ENCODE data around the gene ATXN7. TPM values are rescaled to one million over a fixed set of nuclear protein-coding genes. Genes with fewer than 3 reads are reported as not detected.

Gene ATXN7
- total and polyA plus RNA-seq, 2 donors (not counting 1 experiment from before 2014, with no cell fraction given), result 6.3 to 11.1 TPM

DNA sequence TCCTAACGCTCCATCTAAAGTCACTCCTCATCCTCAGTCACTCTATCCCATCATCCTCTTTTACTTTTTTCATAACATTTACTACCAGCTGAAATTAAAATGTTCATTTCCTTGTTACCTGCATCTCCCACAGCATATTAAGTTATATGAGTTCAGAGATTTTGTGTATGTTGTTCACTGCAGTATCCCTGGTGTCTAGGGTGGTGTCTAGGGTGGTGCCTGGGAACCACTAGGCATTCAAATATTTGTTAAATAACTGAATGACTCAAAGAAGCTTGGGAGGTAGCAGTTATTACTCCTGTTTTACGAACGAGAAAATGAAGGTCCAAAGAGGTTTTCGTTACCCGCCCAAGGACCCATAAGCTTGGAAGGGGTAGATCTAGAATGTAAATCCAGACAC lies 46.4 kb upstream of the ATXN7 start:
- no peak overlapping the region for H2AFZ ChIP-seq (ENCODE audit: low read length)
- no peaks in the 10 kb centered on the region for H3K9me3 ChIP-seq (ENCODE audit: control insufficient read depth, insufficient read depth, low read depth, low read length)
- DNase-seq (ENCODE audit: low read depth in 2 of 2), result no peak
- no peaks in the 10 kb centered on the region for H3K36me3 ChIP-seq (ENCODE audit: control insufficient read depth, insufficient read depth, low read length)
- peaks cover 4% of the 10 kb centered on the region for H3K4me1 ChIP-seq (ENCODE audit: control insufficient read depth, extremely low read depth, insufficient read depth, low read length)
- H3K79me2 ChIP-seq (ENCODE audit: control insufficient read depth, insufficient read depth, low read length), result no peaks in the 10 kb centered on the region
- H3K4me2 ChIP-seq (ENCODE audit: extremely low read depth, insufficient read depth, low read length), result no peak overlapping the region
- no peak overlapping the region for H3K4me3 ChIP-seq (replicated peaks in 1 of 4; ENCODE audit: control extremely low read depth in 1 of 4, insufficient read depth in 1 of 4, low read depth in 3 of 4, low read length in 4 of 4)
- no peak overlapping the region for H3K9ac ChIP-seq (ENCODE audit: insufficient read depth, low read length)
- TF ChIP-seq, protein P1, sequence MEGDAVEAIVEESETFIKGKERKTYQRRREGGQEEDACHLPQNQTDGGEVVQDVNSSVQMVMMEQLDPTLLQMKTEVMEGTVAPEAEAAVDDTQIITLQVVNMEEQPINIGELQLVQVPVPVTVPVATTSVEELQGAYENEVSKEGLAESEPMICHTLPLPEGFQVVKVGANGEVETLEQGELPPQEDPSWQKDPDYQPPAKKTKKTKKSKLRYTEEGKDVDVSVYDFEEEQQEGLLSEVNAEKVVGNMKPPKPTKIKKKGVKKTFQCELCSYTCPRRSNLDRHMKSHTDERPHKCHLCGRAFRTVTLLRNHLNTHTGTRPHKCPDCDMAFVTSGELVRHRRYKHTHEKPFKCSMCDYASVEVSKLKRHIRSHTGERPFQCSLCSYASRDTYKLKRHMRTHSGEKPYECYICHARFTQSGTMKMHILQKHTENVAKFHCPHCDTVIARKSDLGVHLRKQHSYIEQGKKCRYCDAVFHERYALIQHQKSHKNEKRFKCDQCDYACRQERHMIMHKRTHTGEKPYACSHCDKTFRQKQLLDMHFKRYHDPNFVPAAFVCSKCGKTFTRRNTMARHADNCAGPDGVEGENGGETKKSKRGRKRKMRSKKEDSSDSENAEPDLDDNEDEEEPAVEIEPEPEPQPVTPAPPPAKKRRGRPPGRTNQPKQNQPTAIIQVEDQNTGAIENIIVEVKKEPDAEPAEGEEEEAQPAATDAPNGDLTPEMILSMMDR (conservative IDR thresholded peaks at IDR 0.05 in 1 of 2, IDR thresholded peaks at IDR 0.05 in 1 of 2; ENCODE audit: low read depth in 1 of 2, low read length in 2 of 2), result no peak
- TF ChIP-seq EZH2 (IDR thresholded peaks at IDR 0.05; ENCODE audit: low read length, missing control alignments), result no peak
- no peak overlapping the region for H3K27ac ChIP-seq (ENCODE audit: insufficient read depth, low read length)
- H3K27me3 ChIP-seq (ENCODE audit: control insufficient read depth, insufficient read depth, low read length), result no peaks in the 10 kb centered on the region
- no peaks in the 10 kb centered on the region for H4K20me1 ChIP-seq (ENCODE audit: control insufficient read depth, extremely low read depth, insufficient read depth, low read length)

DNA sequence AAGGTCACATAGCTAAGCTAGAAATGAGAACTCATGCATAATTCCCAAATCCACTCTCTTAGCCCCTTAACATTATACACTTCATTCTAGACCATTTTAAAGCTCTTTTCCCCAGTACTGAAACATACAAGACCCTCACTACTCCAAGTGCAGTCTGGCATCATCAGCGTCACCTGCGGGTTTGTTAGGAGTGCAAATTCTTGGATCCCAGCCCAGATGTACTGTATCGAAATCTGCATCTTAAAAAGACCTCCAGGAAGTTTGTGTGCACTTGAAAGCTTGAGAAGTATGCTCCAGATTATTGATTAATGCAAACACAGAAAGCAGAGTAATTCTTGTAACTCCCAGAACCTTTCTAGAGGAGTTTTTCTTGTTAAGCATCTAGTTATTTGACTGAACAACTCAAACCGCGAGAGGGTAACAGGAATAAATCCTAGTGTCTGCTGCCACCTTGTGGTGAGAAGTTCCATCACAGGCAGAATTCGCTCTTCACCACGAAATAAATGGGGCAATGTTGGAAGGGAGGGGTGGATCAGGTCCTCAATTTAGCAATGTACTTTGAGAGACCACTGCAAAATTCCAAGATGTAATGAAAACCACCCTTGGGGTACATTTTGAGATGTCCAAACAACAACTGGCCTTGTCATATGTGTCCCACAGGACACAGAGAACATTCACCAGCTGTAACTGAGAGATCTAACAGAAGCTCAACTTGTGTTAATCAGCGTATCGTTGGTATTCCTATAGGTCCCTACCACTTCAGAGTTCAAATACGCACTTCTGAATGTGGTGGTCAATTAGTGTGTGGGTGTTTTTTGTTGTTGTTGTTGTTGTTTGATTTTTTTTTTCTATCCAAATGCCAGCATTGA lies 45.2 kb upstream of the ATXN7 start:
- peaks cover 4% of the 10 kb centered on the region for H3K4me1 ChIP-seq (ENCODE audit: control insufficient read depth, extremely low read depth, insufficient read depth, low read length)
- H3K9me3 ChIP-seq (ENCODE audit: control insufficient read depth, insufficient read depth, low read depth, low read length), result no peaks in the 10 kb centered on the region
- DNase-seq (ENCODE audit: low read depth in 2 of 2), result peak; percentile 54 to 74
- H4K20me1 ChIP-seq (ENCODE audit: control insufficient read depth, extremely low read depth, insufficient read depth, low read length), result no peaks in the 10 kb centered on the region
- H3K27me3 ChIP-seq (ENCODE audit: control insufficient read depth, insufficient read depth, low read length), result no peaks in the 10 kb centered on the region
- TF ChIP-seq, protein P1 (conservative IDR thresholded peaks at IDR 0.05 in 1 of 2, IDR thresholded peaks at IDR 0.05 in 1 of 2; ENCODE audit: low read depth in 1 of 2, low read length in 2 of 2), result peak; percentile 81 to 83
- TF ChIP-seq EZH2 (IDR thresholded peaks at IDR 0.05; ENCODE audit: low read length, missing control alignments), result no peak
- no peak overlapping the region for H3K9ac ChIP-seq (ENCODE audit: insufficient read depth, low read length)
- H3K4me2 ChIP-seq (ENCODE audit: extremely low read depth, insufficient read depth, low read length), result peak overlapping the region; percentile 40
- no peak overlapping the region for H2AFZ ChIP-seq (ENCODE audit: low read length)
- no peaks in the 10 kb centered on the region for H3K79me2 ChIP-seq (ENCODE audit: control insufficient read depth, insufficient read depth, low read length)
- no peaks in the 10 kb centered on the region for H3K36me3 ChIP-seq (ENCODE audit: control insufficient read depth, insufficient read depth, low read length)
- H3K27ac ChIP-seq (ENCODE audit: insufficient read depth, low read length), result no peak overlapping the region
- H3K4me3 ChIP-seq (replicated peaks in 1 of 4; ENCODE audit: control extremely low read depth in 1 of 4, insufficient read depth in 1 of 4, low read depth in 3 of 4, low read length in 4 of 4), result no peak overlapping the region

DNA sequence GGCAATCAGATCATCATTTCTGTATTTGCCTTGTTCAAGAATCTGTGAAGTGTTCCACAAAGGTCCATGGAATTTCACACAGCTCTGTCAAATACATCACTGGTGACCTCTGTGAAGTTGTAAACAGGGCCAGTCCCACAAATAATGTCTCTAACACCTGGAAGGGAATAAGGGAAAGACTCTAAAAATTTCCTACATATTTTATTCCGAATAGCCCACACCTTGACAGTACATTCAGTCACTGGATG lies 44.6 kb upstream of the ATXN7 start, which contains the start of gene C3orf49:
Gene C3orf49, plus strand, starts transcription at position 149 of the 248 bp plus-strand sequence. CDS start 173 bp downstream, outside the sequence.
- Histone ChIP-seq H4K20me1 (ENCODE audit: control insufficient read depth, extremely low read depth, insufficient read depth, low read length) (no peaks in the 10 kb centered on the region), H3K9ac (ENCODE audit: insufficient read depth, low read length) (no peak within 1 kb of the TSS), H3K4me1 (ENCODE audit: control insufficient read depth, extremely low read depth, insufficient read depth, low read length) (peaks cover 4% of the 10 kb centered on the region), H2AFZ (ENCODE audit: low read length) (no peak within 1 kb of the TSS), H3K36me3 (ENCODE audit: control insufficient read depth, insufficient read depth, low read length) (no peaks in the 10 kb centered on the region), H3K4me3 (replicated peaks in 1 of 4; ENCODE audit: control extremely low read depth in 1 of 4, insufficient read depth in 1 of 4, low read depth in 3 of 4, low read length in 4 of 4) (no peak within 1 kb of the TSS), H3K9me3 (ENCODE audit: control insufficient read depth, insufficient read depth, low read depth, low read length) (no peaks in the 10 kb centered on the region), H3K79me2 (ENCODE audit: control insufficient read depth, insufficient read depth, low read length) (no peaks in the 10 kb centered on the region), H3K27me3 (ENCODE audit: control insufficient read depth, insufficient read depth, low read length) (no peaks in the 10 kb centered on the region), H3K27ac (ENCODE audit: insufficient read depth, low read length) (no peak within 1 kb of the TSS), H3K4me2 (ENCODE audit: extremely low read depth, insufficient read depth, low read length) (peak within 1 kb of the TSS; percentile 40)
- no peak for TF ChIP-seq EZH2 (IDR thresholded peaks at IDR 0.05; ENCODE audit: low read length, missing control alignments)
- TF ChIP-seq, protein P1 (conservative IDR thresholded peaks at IDR 0.05 in 1 of 2, IDR thresholded peaks at IDR 0.05 in 1 of 2; ENCODE audit: low read depth in 1 of 2, low read length in 2 of 2), result no peak
- DNase-seq (ENCODE audit: low read depth in 2 of 2), result no peak

Measured in fibroblast of lung (primary cell).